Ovary (tissue), 9 donors: ENCODE data around the gene SUCLG1. TPM values are rescaled to one million over a fixed set of nuclear protein-coding genes. Genes with fewer than 3 reads are reported as not detected.

Experiments
- DNase-seq, 5 donors: peaks; one replicate each; pipeline ENCODE4 v3.0.0-alpha.2; 2019 to 2020
- H3K27ac ChIP-seq, 2 donors: fragments of 200-600 bp; one replicate each; pipeline versions ENCODE4 v1.5.1 to v1.8.0; 2019 to 2022
- H3K27me3 ChIP-seq: fragments of 200-600 bp; one replicate; pipeline ENCODE4 v1.8.0; 2022
- H3K36me3 ChIP-seq: fragments of 200-600 bp; sonication (generic); one replicate; pipeline ENCODE4 v1.5.1; 2019
- H3K4me1 ChIP-seq: one replicate; pipeline ENCODE4 v1.8.1; 2013; ENCODE audit warnings: mild to moderate bottlenecking, moderate library complexity; ENCODE audit not compliant: insufficient read depth
- H3K4me3 ChIP-seq: fragments of 200-600 bp; sonication (generic); one replicate; pipeline ENCODE4 v1.5.1; 2017
- H3K9me3 ChIP-seq, 2 donors: fragments of 200-600 bp in 1 of 2; sonication (generic) in 1 of 2; one replicate each; pipeline versions ENCODE4 v1.5.1 to v1.8.1; 2013 to 2019; ENCODE audit warnings: mild to moderate bottlenecking in 1 of 2, moderate library complexity in 1 of 2
- CTCF ChIP-seq, 3 donors: fragments of 450-650 bp in 2 of 3; fragments of 200-600 bp in 1 of 3; IDR thresholded peaks; one replicate each; pipeline versions ENCODE4 v1.5.1 to v1.8.0; 2016 to 2022; ENCODE audit warnings: antibody characterized with exemption in 3 of 3, mild to moderate bottlenecking in 1 of 3
- EP300 ChIP-seq: sonication (generic); formaldehyde crosslinking; IDR thresholded peaks from one replicate; pipeline ENCODE4 v1.6.1; 2017; ENCODE audit warnings: antibody characterized with exemption
- POLR2A ChIP-seq: fragments of 450-650 bp; IDR thresholded peaks from one replicate; pipeline ENCODE4 v1.6.1; 2017; ENCODE audit warnings: antibody characterized with exemption, mild to moderate bottlenecking, moderate library complexity
- WGBS, 3 donors: extraction: QIAGEN DNeasy Blood & Tissue Kit in 1 of 3; methylation state at CpG; one replicate each; pipeline versions ENCODE4 v1.1.5 to v1.1.7; 2013 to 2017; 5-methylcytosine and 5-hydroxymethylcytosine counted together
- intact Hi-C, 4 donors: fragments of 100-400 bp; cut with DNase I; formaldehyde crosslinking; loops; one replicate each; pipeline versions ENCODE4 v1.11.0 to v1.15.1; 2022 to 2023
- polyA plus RNA-seq, 2 donors: library from polyadenylated mRNA; stranded (reverse); fragments of 200-250 nt in 1 of 2; fragments of 350-450 nt in 1 of 2; fragmentation: Illumina TruSeq in 1 of 2; extraction: RNeasy Lipid Tissue Mini Kit (QIAGEN cat#74804) in 1 of 2; gene quantifications; one replicate each; pipeline ENCODE4 v1.2.3, GENCODE V29; 2013 to 2014
- total RNA-seq, 7 donors: library from RNA; depleted of rRNA in 2 of 7; stranded (reverse); fragments of >200 nt in 2 of 7; fragmentation: NEBNext Ultra II Directional in 3 of 7; extraction: Animal tissue kit (Norgen Biotek cat#: 25700) in 3 of 7; gene quantifications; one replicate each; pipeline versions ENCODE4 v1.1.0 to v1.2.4, GENCODE V29; 2016 to 2023
- donor health status: DM: no; HTN: no; CAD: no; lungs with moderate emphysema.
- donor health status: DM: no; HTN: no; CAD: no.
- donor health status: Bipolar disorder and iron deficiency.
- donor health status: DM: yes; HTN: yes; CAD: no.
- donor health status: DM: no; HTN: no; CAD: no.
- donor health status: DM: yes; HTN: yes; CAD: no.

The SUCLG1 gene
- total and polyA plus RNA-seq, 9 donors: 33.4 to 111 (median 56.4) TPM

DNA sequence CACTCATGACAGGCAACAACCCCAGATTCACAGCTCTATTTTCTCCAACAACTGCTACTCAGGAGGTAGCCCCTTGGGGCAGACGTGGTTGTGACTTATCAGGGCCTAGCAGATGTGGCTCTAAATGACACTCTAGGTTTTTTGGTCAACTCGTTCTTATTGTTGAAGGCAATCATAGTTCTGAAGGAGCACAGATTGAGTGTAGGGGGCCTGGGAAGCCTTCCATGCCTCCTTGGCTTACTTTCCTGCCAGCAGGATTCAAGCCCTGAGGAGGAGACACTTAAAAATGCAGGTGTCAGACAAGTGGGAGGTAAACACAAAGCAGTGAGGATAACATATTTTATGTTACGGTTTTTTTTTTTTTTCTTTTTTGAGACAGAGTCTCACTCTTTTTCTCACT is 23.5 kb upstream of the SUCLG1 start:
- no peak overlapping the region for H3K27ac ChIP-seq
- H3K4me3 ChIP-seq: no peak overlapping the region
- no peaks in the 10 kb centered on the region for H3K9me3 ChIP-seq
- no peak for DNase-seq
- H3K4me1 ChIP-seq: no peaks in the 10 kb centered on the region
- TF ChIP-seq CTCF (IDR thresholded peaks at IDR 0.05): no peak
- TF ChIP-seq EP300: no peak
- no peak for TF ChIP-seq POLR2A
- no peaks in the 10 kb centered on the region for H3K27me3 ChIP-seq
- intact Hi-C loops: no loop called here
- 47 to 62% (median 51%) methylated on average over 3 of the region's 3 CpGs for WGBS, 3 donors
- no peaks in the 10 kb centered on the region for H3K36me3 ChIP-seq

- Histone ChIP-seq H3K4me1 (no peaks in the 10 kb centered on the region), H3K27ac (no peak overlapping the region), H3K27me3 (no peaks in the 10 kb centered on the region), H3K4me3 (no peak overlapping the region), H3K9me3 (no peaks in the 10 kb centered on the region), H3K36me3 (no peaks in the 10 kb centered on the region)
- intact Hi-C loops: no loop called here
- no peak for DNase-seq
- TF ChIP-seq POLR2A (no peak), CTCF (IDR thresholded peaks at IDR 0.05) (no peak), EP300 (no peak)
- WGBS, 3 donors: 55 to 63% (median 58%) methylated on average over 5 of the region's 5 CpGs
Measured at GRCh38 chr2:84481702-84482101, 22.6 kb upstream of the SUCLG1 start.

- Histone ChIP-seq H3K4me3 (no peak overlapping the region), H3K36me3 (no peaks in the 10 kb centered on the region), H3K4me1 (no peaks in the 10 kb centered on the region), H3K9me3 (no peaks in the 10 kb centered on the region), H3K27me3 (no peaks in the 10 kb centered on the region), H3K27ac (no peak overlapping the region)
- TF ChIP-seq POLR2A: no peak
- no peak for TF ChIP-seq CTCF (IDR thresholded peaks at IDR 0.05)
- no peak for TF ChIP-seq EP300
- intact Hi-C loops: no loop called here
- DNase-seq: no peak
- 58 to 78% (median 69%) methylated on average over 3 of the region's 3 CpGs for WGBS, 3 donors
Measured at GRCh38 chr2:84478867-84479266, 19.8 kb upstream of the SUCLG1 start.

DNA sequence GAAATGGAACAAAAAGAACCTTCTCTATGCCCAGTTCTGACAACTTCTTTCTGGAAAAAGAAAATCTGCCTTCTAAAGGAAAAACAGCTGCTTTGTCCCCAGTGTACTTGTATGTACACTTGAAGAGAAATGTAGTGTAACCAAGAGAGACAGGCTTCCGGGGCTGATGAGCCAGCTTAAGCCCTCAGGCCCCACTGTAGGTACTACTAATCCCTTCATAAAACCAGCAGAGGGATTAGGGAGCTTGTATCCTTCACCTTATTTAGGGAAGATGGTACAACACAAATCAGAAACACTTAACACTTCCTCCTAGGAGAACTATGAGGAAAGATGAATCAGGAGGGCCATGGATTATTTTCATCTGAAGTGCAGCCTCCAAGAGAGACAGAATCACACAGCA is 18.8 kb upstream of the SUCLG1 start:
- H3K36me3 ChIP-seq: no peaks in the 10 kb centered on the region
- no peaks in the 10 kb centered on the region for H3K9me3 ChIP-seq
- DNase-seq: no peak
- no peaks in the 10 kb centered on the region for H3K4me1 ChIP-seq
- H3K4me3 ChIP-seq: no peak overlapping the region
- WGBS, 3 donors: 76 to 89% (median 79%) methylated on average over 1 of the region's 1 CpG
- no peaks in the 10 kb centered on the region for H3K27me3 ChIP-seq
- H3K27ac ChIP-seq: no peak overlapping the region
- TF ChIP-seq POLR2A (no peak), CTCF (IDR thresholded peaks at IDR 0.05) (no peak), EP300 (no peak)
- intact Hi-C loops: no loop called here

- DNase-seq: no peak
- no peaks in the 10 kb centered on the region for H3K9me3 ChIP-seq
- TF ChIP-seq POLR2A (no peak), EP300 (no peak), CTCF (IDR thresholded peaks at IDR 0.05) (no peak)
- H3K27me3 ChIP-seq: no peaks in the 10 kb centered on the region
- 80 to 86% (median 80%) methylated on average over 4 of the region's 4 CpGs for WGBS, 3 donors
- H3K27ac ChIP-seq: no peak overlapping the region
- no peaks in the 10 kb centered on the region for H3K36me3 ChIP-seq
- H3K4me1 ChIP-seq: no peaks in the 10 kb centered on the region
- intact Hi-C loops: no loop called here
- no peak overlapping the region for H3K4me3 ChIP-seq
Measured at GRCh38 chr2:84474176-84474575, 15.1 kb upstream of the SUCLG1 start.
